GM21825 (cell line): Measurements from ENCODE around the gene UQCRHL.
"Not testable (repeated sequence)": the region's sequence is repeated elsewhere in the genome, so short reads cannot be mapped to it uniquely, and the experiment has no call there.

Source experiments
- ATAC-seq: cut with Tn5 transposase; IDR thresholded peaks from one replicate; pipeline ENCODE4 v1.9.1; 2021; ENCODE audit warnings: mild to moderate bottlenecking, moderate library complexity; ENCODE audit not compliant: unreplicated experiment

UQCRHL gene

GRCh38 chr1:15807549-15807948 lies at the start of gene UQCRHL:
Gene UQCRHL, minus strand, starts transcription at chr1:15807649. Its CDS starts 0 bp downstream, at chr1:15807649.
- ATAC-seq = not testable (repeated sequence)

- no peak for ATAC-seq
Observed at GRCh38 chr1:15856888-15857287, 49.4 kb upstream of the UQCRHL start.

DNA sequence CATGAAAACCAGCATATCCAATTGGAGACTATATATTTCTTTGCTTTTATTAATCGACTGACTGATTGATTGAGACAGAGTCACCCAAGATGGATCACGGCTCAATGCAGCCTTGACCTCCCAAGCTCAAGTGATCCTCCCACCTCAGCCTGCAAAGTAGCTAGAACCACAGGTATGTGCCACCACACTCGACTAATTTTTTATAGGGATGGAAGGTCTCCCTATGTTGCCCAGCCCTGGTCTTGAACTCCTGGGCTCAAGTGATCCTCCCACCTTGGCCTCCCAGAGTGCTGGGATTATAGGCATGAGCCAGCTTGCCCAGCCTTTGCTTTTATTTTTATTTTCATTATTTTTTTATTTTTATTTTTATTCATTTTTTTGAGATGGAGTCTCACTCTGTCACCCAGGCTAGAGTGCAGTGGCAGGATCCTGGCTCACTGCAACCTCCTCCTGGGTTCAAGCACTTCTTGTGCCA lies 45.4 kb upstream of the UQCRHL start:
- no peak for ATAC-seq

DNA sequence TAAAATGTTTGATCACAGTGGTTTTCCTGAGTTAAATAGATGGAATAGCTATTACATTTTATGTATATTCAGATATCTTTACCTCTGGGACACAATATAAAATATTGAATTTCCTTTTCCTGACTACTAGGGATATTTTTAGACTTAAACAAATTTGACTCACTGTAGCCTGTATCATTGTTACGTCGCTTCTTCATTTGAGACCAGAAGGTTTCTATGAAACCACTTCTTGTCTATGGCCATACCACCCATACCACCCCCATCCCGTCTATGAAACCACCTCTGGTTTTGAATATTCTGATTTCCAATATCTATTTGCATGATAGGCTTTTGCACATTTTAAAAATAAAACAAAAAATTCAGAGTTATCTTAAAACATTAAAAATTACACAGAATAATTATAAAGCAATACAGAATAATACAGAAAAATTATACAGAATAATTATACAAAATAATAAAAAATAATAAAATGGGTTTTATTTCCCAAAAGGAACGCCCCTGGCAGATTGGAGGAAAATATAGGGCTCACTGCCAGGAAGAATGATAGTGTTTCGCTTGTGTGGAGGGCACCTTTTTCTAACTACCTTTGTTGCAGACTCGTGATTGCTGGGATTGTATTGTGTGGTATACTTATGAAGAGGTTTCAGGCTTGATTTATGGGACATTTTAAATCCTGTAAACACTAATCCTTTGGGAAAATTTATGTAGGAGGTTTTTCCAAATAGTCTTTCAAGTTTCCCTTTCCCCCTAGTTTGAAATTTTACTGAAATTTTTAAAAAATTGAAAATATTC lies 44.8 kb upstream of the UQCRHL start:
- ATAC-seq = no peak

- ATAC-seq = no peak
Observed at GRCh38 chr1:15851210-15852035, 44.0 kb upstream of the UQCRHL start.

DNA sequence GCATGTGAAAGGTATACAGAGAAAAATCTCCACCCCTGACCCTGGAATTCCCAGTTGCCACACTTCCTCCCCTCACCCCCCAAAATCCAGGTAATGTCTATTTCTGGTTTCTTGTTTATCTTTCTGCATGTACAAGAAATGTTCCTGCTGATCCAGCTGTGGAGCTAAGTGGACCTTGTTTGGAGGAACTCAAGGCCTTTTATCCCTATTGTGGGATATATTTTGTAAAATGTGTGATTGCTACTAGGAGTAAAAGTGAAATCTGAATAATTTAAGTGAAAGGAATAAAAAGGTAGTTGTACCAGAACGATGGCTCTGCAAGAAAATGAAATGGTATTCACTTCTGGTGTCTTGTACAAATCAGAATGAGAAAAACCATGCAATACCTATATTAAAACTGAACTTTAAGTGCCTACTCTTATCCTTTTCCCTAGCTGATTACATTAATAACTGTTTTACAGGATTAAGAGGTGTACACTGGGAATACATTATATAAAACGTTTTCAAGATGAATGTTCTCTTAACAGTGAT lies 43.1 kb upstream of the UQCRHL start:
- no peak for ATAC-seq

DNA sequence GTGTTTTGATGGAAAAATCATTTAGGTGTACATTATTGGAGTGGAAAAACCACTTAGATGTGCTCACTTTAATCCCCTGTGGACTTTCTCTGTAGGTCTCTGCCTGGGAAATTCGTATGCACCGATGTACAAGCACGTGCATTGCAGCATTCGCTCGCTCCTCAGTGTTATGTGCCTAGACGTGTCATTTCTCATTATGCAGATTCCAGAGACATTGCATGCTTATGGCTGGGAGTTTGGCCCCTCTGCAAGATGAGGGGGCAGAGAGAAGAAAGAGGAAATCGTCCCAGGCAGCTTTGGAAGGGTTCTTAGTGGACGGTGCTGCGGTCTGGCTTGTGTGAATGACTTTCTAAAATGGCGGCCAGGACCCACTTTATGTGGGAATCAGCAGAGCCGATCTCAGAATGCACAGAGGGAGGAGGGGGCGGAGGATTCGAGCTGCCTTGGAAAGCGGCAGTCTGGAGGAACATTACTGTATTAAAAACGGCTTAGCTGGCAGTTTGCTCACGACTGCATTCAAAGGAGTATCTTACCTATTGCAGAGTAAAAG lies 42.4 kb upstream of the UQCRHL start:
- no peak for ATAC-seq

DNA sequence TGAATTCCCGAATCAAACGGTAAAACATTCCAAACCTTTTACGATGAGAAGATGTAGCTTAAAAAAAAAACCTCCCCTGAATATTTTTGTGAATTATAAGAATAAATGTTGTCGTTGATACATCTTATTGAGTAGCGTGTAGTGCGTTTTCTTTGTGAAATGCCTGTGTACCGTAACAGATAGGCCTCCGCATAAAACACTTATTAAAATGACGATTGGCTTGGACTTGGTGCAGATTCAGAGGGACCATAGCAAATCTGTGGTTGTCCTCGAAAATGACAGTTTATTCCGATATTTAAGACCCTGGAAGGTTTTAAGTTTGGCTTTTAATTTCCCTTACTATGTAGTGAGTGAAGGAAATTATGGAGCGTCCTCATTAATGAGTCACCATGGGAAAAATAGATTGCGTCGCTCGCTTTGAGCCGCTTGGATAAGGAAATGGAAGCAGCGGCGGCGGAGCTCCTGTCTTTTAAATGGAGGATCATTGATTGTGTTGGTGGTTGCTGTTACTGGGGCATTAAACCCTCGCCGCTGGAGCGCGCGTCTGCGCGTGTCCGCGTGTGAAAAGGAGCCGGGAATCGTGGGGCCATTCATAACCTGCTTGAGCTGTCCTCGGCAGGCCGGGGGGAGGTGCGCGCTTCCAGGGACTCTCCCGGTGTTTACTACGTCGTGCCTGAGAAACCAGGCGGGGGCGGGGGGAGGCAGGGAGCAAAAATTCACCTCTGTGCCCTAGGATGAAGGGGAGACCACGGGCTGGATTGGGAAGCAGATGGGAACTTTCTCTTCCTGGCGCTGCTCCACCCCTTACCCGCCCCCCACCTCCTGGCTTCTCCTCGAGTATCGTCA lies 41.7 kb upstream of the UQCRHL start:
- peak; percentile 19 for ATAC-seq

DNA sequence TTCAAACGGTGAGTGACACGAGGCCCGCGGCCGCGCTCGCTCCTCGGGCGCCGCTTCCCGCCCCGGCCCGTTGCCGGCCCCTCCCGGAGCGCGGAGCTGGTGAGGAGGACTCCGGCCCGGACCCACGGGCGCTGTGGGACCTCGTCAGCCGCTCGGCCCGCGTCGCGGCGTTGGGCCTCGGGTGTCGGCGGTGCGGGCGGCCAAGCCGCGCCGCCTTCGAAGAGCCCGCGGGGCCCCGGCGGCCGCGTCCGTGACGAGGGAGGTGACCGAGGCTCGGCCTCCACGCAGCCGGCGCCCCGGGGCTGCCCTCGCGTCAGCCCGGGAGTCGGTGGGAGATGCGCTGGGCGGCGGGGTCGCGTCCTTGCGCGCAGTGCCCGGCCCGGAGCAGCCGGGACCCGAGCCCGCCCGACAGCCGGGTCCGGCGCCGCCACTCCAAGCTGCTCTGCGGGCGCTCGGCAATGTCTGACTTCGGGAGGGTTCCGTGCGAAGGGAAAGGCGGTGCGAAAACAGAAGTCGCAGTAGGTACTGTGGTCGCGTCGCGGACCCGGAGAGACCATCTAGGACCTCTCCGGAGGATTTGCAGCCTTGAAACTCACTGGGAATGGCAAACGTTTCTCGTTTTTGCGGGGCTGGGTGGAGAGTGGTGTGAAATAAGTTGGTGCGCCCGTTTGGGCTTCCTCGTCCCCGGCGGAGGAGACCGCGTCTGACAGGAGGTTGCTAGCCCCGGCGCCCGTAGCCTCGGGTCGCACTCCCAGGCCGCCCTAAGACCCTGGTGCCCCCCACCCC lies 40.9 kb upstream of the UQCRHL start:
- peak; percentile 14 for ATAC-seq

DNA sequence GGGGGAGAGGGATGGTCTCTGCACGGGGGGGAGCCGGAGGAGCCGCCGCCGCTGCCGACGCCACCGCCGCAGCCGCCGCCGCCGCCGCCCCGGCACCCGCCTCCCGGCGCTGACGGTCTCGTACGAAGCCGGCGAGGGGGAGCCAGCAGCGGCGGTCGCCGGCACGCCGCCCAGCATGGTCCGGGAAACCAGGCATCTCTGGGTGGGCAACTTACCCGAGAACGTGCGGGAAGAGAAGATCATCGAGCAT lies 40.4 kb upstream of the UQCRHL start:
- ATAC-seq = no peak

DNA sequence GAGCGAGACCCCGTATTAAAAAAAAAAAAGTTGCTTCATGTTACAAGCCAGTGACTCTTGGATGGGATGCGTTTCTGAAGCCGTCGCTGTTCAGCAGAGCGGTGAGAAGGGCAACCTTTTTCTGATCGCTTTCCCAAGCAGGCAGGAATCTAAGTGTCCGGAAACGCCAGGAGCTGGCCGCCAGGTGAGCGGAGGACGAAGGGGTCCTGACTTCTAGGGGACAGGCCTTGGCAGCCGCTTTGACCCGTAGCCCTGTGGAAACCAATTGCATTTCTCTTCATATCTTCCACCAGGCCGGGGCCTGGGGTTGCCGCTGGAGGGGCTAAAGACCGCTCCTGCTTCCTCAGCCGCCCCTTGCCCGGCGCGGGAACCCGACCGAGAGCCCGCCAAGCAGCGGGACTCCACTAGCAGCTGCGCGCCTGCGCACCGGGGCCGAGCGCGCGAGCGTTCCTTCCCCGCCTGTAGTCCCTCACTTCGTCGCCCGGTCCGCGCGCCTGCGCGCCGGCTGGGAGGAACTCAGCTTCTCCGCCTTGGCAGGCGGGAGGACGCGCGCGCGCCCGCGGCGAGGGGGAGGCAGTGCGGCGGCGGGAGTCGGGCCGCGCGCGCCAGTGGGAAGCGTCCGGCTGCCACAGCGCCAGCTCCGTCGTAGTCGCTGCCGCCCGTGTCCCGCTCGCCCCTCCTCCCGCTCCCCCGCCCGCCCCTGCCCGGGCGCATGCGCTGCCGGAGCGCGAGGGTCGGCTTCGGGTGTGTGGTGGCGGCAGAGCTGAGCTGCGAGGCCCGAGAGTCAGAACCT lies 39.8 kb upstream of the UQCRHL start, which contains the start of gene SPEN:
Gene SPEN (plus strand): TSS at position 608 of the 793 bp plus-strand sequence. CDS start 361 bp downstream, outside the sequence.
- peak; percentile 48 for ATAC-seq

GRCh38 chr1:15846056-15846455 lies 38.6 kb upstream of the UQCRHL start:
- ATAC-seq = not testable (repeated sequence)

DNA sequence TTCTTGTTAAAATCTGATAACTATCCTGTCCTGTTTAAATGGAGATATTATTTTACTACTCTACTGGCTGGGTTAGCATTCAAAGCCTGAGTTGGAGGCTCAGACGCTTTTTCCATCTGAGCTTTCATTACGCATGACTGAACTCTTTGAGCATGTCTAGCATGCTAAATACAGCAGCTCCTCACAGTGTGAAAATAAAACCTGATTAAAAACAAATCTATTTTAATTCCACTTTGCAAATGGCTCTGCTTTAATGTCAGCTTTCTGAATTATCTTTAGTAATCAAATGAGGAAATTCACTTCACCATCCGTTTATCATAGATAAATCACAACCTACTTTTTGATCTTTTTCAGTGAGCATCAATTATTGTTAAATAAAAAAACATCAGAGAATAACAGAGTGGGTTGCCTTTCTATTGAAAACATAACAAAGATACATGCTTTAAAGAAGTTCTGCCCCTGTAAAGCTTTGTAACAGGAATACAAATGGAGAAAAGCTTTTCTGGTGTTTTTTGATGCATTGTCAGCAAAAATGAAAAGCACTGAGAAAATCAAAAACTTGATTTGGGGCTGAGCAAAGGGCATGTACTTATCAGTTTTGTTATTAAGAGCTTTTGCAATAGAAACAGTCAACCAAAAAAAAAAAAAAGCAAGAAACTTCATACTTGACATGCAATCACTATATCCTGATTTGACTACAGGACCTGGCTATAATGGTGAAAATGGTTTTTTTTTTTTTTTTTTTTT lies 36.5 kb upstream of the UQCRHL start:
- no peak for ATAC-seq

- no peak for ATAC-seq
Observed at GRCh38 chr1:15838721-15839120, 31.3 kb upstream of the UQCRHL start.

DNA sequence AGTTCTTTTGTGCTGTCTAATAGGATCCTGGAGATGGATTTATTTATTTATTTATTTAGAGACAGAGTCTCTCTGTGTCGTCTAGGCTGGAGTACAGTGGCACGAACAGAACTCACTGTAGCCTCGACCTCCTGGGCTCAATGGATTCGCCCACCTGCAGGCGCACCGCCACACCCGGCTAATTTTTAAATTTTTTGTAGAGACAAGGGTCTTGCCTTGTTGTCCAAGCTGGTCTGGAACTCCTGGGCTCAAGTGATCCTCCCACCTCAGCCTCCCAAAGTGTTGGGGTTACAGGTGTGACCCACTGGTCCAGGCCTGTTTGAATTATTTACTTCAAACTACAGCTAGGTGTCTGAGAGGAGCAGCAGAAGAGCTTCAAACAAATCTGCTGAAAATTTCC lies 30.5 kb upstream of the UQCRHL start:
- no peak for ATAC-seq

GRCh38 chr1:15836772-15837669 lies 29.6 kb upstream of the UQCRHL start:
- ATAC-seq = no peak

GRCh38 chr1:15836511-15836771 lies 29.0 kb upstream of the UQCRHL start:
- not testable (repeated sequence) for ATAC-seq
